MM.1S (cell line): ENCODE data around the gene PTPRF.

Source experiments
- CTCF ChIP-seq: fragments of 300-600 bp; sonication (generic); IDR thresholded peaks from 2 replicates; pipeline ENCODE4 v1.5.1; 2016; ENCODE audit warnings: antibody characterized with exemption, low read length, mixed read lengths
- EZH2 ChIP-seq: fragments of 300-600 bp; sonication (generic); optimal IDR thresholded peaks from 2 replicates; pipeline ENCODE3; 2017; ENCODE audit warnings: low read depth, mild to moderate bottlenecking, antibody characterized with exemption, low read length, mixed read lengths
- EZH2phosphoT487 ChIP-seq: fragments of 300-600 bp; sonication (generic); IDR thresholded peaks from 2 replicates; pipeline ENCODE4 v1.6.1; 2018; ENCODE audit warnings: antibody characterized with exemption, low read length

- TF ChIP-seq CTCF (no peak), EZH2 (no peak), EZH2phosphoT487 (no peak)
Measured at GRCh38 chr1:43537423-43538142, 6.9 kb downstream of the PTPRF start.
